ENCODE results near the gene AP3S2.

Gene AP3S2

DNA sequence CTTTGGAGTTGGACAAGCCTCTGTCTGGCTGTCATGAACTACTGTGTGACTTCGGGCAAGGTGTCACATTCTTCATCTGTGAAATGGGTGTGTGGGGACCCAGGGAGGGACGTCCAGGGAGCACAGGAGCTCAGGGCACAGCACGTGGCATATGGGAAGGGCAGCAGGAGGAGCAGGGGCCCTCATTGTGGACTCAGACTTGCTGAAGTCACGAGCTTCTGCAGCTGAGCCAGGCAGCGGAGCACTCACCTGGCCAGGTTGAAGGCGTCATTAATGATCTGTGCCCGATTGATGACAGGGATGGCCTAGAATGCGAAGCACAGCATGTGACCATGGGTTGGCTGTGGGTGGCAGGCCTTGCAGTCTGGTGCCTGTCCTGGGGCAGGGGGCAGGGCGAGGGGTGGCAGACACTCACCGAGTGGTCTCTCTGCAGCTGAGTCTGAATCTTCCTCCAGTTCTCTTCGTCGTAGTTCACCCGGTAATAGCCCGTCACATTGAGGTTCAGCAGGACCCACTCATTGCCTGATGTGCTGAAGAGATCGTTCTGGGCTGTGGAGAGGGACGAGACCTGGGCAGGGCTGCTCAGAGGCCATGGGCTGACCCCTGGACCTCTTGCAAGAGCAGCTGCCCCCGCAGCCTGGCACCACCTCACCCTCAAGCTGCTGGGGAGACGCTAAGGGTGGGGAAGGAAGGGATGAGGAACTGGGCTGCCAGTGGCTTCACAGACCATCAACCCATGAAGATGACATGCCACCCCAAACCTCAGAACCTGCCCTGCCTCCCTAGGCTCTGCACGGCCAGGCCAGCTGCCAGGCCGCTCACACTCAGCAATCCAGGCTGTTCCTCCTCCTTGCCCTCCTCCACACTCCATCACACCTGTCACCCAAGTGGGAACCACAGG lies 94.5 kb downstream of the AP3S2 start:
- H3K9me3 Mint-ChIP-seq: peaks cover 6% of the 10 kb centered on the region
- DNase-seq: no peak
- H3K4me1 Mint-ChIP-seq: peaks cover 26% of the 10 kb centered on the region
- H3K4me3 Mint-ChIP-seq: no peak overlapping the region
- no peak overlapping the region for H3K27ac Mint-ChIP-seq
- H3K27me3 Mint-ChIP-seq (ENCODE audit: low read depth, poor library complexity): peaks cover 37% of the 10 kb centered on the region
- TF ChIP-seq, protein P1, sequence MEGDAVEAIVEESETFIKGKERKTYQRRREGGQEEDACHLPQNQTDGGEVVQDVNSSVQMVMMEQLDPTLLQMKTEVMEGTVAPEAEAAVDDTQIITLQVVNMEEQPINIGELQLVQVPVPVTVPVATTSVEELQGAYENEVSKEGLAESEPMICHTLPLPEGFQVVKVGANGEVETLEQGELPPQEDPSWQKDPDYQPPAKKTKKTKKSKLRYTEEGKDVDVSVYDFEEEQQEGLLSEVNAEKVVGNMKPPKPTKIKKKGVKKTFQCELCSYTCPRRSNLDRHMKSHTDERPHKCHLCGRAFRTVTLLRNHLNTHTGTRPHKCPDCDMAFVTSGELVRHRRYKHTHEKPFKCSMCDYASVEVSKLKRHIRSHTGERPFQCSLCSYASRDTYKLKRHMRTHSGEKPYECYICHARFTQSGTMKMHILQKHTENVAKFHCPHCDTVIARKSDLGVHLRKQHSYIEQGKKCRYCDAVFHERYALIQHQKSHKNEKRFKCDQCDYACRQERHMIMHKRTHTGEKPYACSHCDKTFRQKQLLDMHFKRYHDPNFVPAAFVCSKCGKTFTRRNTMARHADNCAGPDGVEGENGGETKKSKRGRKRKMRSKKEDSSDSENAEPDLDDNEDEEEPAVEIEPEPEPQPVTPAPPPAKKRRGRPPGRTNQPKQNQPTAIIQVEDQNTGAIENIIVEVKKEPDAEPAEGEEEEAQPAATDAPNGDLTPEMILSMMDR (IDR thresholded peaks at IDR 0.05): no peak
- H3K36me3 Mint-ChIP-seq (ENCODE audit: low read depth): no peaks in the 10 kb centered on the region

DNA sequence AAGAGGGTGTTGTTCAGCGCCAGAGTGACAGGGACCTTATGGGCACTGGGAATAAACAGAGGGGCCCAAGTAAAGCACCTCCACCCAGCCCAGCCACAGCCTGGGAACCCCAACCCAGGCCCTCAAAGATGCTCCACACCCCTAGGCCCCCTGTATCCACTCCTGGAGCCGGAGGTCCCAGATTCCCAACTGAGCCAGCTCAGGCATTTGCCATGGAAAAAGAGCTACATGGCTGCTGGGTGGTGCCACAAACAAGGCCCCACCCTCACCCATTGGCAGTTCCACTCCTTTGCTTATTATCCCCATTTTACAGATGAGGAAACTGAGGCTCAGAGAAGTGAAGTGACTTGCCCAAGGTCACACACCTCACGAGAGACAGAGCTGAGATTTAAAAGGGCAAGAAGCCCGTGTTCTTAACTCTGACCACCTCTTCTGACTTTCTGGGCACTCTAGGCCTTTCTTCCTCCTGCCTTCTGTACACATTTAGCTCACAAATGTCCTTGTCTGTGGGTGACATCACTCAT lies 96.1 kb downstream of the AP3S2 start:
- no peak for DNase-seq
- TF ChIP-seq, protein P1 (IDR thresholded peaks at IDR 0.05): no peak
- Mint-ChIP-seq H3K27me3 (ENCODE audit: low read depth, poor library complexity) (peaks cover 38% of the 10 kb centered on the region), H3K4me1 (peaks cover 26% of the 10 kb centered on the region), H3K36me3 (ENCODE audit: low read depth) (no peaks in the 10 kb centered on the region), H3K27ac (no peak overlapping the region), H3K9me3 (peaks cover 6% of the 10 kb centered on the region), H3K4me3 (no peak overlapping the region)

DNA sequence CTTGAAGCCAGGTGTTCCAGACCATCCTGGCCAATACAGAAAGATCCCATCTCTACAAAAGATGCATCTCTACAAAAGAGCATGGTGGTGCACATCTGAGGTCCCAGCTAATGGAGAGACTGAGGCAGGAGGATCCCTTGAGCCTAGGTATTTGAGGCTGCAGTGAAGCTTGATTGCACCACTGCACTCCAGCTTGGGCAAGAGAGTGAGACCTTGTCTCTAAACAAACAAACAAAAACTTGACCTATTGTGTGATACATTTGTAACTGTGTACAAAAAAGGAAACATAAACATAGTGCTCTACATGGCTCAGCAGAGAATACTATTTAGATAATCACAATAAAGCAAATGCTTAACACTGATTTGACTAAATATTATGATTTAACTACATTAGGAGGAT lies 97.8 kb downstream of the AP3S2 start:
- TF ChIP-seq, protein P1 (IDR thresholded peaks at IDR 0.05): no peak
- Mint-ChIP-seq H3K27ac (no peak overlapping the region), H3K9me3 (peaks cover 6% of the 10 kb centered on the region), H3K27me3 (ENCODE audit: low read depth, poor library complexity) (peaks cover 38% of the 10 kb centered on the region), H3K4me1 (peaks cover 16% of the 10 kb centered on the region), H3K36me3 (ENCODE audit: low read depth) (no peaks in the 10 kb centered on the region), H3K4me3 (no peak overlapping the region)
- DNase-seq: no peak

DNA sequence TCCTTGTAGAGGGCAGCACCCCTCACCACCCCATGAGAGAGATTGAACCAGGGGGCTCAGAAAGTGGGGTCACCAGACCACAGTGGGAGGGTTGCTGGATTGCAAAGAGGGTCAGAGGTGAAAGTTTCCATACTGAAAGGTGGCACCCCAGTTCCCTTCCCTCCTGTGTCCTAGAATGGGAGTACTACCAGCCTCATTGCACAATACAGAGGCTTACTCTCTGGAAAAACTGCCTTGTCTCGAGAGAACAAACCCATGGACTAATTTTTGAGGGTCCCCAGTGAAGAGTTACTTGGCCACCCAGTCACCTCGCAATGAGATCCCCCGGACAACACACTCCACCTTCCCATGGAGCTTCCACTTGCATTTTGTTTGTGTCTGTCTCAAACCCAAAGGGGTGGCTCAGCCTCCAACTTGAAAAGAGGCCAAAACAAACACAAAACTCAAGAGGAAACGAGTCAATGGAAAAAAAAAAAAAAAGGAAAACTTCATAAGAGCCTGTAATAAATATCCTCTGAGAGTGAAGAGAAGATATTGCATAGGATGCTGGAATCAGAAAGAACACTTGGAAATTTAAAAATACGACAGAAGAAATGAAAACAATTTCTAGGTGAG lies 99.1 kb downstream of the AP3S2 start:
- H3K4me1 Mint-ChIP-seq: peaks cover 9% of the 10 kb centered on the region
- no peak overlapping the region for H3K4me3 Mint-ChIP-seq
- H3K36me3 Mint-ChIP-seq (ENCODE audit: low read depth): no peaks in the 10 kb centered on the region
- H3K27ac Mint-ChIP-seq: no peak overlapping the region
- DNase-seq: no peak
- H3K27me3 Mint-ChIP-seq (ENCODE audit: low read depth, poor library complexity): peaks cover 41% of the 10 kb centered on the region
- peaks cover 9% of the 10 kb centered on the region for H3K9me3 Mint-ChIP-seq
- TF ChIP-seq, protein P1 (IDR thresholded peaks at IDR 0.05): no peak

DNA sequence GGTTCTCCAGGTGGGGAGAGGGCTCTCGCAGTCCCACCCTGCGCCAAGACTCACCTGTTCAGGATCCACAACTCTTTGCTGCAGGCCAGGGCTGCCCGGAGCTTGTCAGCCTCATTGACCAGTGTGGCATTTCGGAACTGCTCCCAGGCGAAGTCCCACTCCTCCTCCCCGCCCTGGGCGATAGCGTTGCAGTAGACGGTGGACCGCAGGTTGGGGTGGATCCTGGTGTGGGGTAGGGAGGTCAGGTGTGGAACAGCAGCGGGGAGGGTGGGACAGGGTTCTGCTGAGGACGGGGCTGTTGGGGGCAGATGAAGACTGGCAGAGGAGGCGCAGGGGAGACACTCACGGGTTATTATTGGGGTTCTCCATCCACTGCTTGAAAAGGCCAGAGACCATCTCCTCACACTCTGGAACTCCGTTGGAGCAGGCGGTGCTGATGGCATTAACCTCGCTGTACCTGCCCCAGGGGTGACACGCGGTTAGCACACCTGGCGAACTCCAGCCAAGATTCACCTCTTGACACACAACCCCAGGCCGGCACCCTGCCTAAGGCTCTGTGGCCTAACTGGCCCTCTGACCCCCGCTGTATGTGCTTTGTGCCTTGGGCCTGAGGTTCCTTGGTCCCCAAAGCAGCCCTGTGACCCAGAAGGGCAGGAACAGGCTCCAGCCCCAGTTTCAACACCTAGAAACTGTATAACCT lies 101.5 kb downstream of the AP3S2 start:
- peaks cover 7% of the 10 kb centered on the region for H3K36me3 Mint-ChIP-seq (ENCODE audit: low read depth)
- H3K4me1 Mint-ChIP-seq: no peaks in the 10 kb centered on the region
- TF ChIP-seq, protein P1 (IDR thresholded peaks at IDR 0.05): no peak
- H3K4me3 Mint-ChIP-seq: no peak overlapping the region
- peaks cover 26% of the 10 kb centered on the region for H3K9me3 Mint-ChIP-seq
- DNase-seq: no peak
- peaks cover 26% of the 10 kb centered on the region for H3K27me3 Mint-ChIP-seq (ENCODE audit: low read depth, poor library complexity)
- H3K27ac Mint-ChIP-seq: no peak overlapping the region
